H1 (cell line): ENCODE results near the gene PGM1.

ENCODE experiments used
- BRCA1 ChIP-seq: IDR thresholded peaks from 2 replicates; pipeline ENCODE4 v1.6.1; 2012; ENCODE audit warnings: low read depth, low read length, improper control_type of control experiment
- CHD1 ChIP-seq: IDR thresholded peaks from 2 replicates; pipeline ENCODE4 v1.6.1; 2012; ENCODE audit warnings: low read depth, low read length, improper control_type of control experiment
- CTCF ChIP-seq, 3 experiments: IDR thresholded peaks; 1 replicate in 2 of 3; 2 replicates in 1 of 3; pipeline versions ENCODE4 v1.5.1 to v1.6.1; 2011; ENCODE audit warnings: low read length in 3 of 3, mild to moderate bottlenecking in 3 of 3, inconsistent platforms in 2 of 3, low read depth in 1 of 3, moderate library complexity in 1 of 3; ENCODE audit not compliant: insufficient read depth in 1 of 3; ENCODE audit errors: control extremely low read depth in 1 of 3
- HDAC6 ChIP-seq: IDR thresholded peaks from one replicate; pipeline ENCODE4 v1.7.1; 2012; ENCODE audit warnings: low read depth, mild to moderate bottlenecking, inconsistent platforms, low read length, moderate library complexity
- POLR2A ChIP-seq, 2 experiments: IDR thresholded peaks; 1 replicate in 1 of 2; 2 replicates in 1 of 2; pipeline ENCODE4 v1.6.1; 2011; ENCODE audit warnings: low read depth in 2 of 2, low read length in 2 of 2, mild to moderate bottlenecking in 2 of 2; ENCODE audit errors: control extremely low read depth in 1 of 2
- POLR2AphosphoS5 ChIP-seq: IDR thresholded peaks from 2 replicates; pipeline ENCODE4 v1.6.1; 2011; ENCODE audit warnings: low read depth, low read length
- RAD21 ChIP-seq, 2 experiments: IDR thresholded peaks in 1 of 2; conservative IDR thresholded peaks in 1 of 2; 2 replicates each; pipeline ENCODE4 v1.6.1; 2011; ENCODE audit warnings: low read depth in 2 of 2, low read length in 2 of 2, improper control_type of control experiment in 1 of 2, inconsistent platforms in 1 of 2, mild to moderate bottlenecking in 1 of 2, moderate library complexity in 1 of 2
- TAF1 ChIP-seq: IDR thresholded peaks from 2 replicates; pipeline ENCODE4 v1.6.1; 2011; ENCODE audit warnings: mild to moderate bottlenecking, low read depth, low read length
- USF2 ChIP-seq: IDR thresholded peaks from 2 replicates; pipeline ENCODE4 v1.6.1; 2011; ENCODE audit warnings: low read length, improper control_type of control experiment
- YY1 ChIP-seq: IDR thresholded peaks from 2 replicates; pipeline ENCODE4 v1.6.1; 2011; ENCODE audit warnings: low read depth, mild to moderate bottlenecking, low read length

GRCh38 chr1:63668298-63668697, 75.1 kb downstream of the PGM1 start:
- no peak for TF ChIP-seq TAF1
- TF ChIP-seq RAD21 (IDR thresholded peaks at IDR 0.05 in 1 of 2, conservative IDR thresholded peaks at IDR 0.05 in 1 of 2; ENCODE audit: low read depth in 2 of 2, low read length in 2 of 2): no peak
- no peak for TF ChIP-seq POLR2A (IDR thresholded peaks at IDR 0.05; ENCODE audit: control extremely low read depth in 1 of 2, low read depth in 2 of 2, low read length in 2 of 2)
- no peak for TF ChIP-seq CTCF (IDR thresholded peaks at IDR 0.05; ENCODE audit: control extremely low read depth in 1 of 3, insufficient read depth in 1 of 3, low read depth in 1 of 3, low read length in 3 of 3)
- TF ChIP-seq POLR2AphosphoS5: no peak
- TF ChIP-seq USF2: no peak
- no peak for TF ChIP-seq BRCA1
- no peak for TF ChIP-seq CHD1
- TF ChIP-seq HDAC6: no peak
- TF ChIP-seq YY1: no peak
